ENCODE results near the gene HNMT.

HNMT gene

DNA sequence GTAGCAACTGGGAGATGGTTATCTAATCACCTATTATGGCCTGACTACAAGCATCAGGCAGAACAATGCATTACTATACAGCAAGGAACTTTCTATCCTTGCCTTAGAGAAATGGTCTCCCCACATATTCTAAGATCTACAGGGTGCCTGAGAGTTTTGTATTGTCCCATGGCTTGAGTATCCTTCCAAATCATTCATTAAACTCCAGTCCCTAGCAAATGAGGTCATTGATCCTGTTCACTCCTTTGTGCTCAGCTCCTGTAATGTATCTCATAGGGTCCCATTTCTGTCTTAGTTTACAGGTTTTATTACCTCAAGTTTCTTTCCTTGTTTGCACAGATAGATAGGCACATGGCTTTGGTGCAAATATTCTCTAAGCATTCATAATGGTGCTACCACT lies 9.0 kb downstream of the HNMT start (continued):
- TF ChIP-seq ZNF768 (tag by site-specific recombination; IDR thresholded peaks at IDR 0.05) (no peak), ZNF18 (tag by site-specific recombination; IDR thresholded peaks at IDR 0.05) (no peak), ZNF629 (tag by site-specific recombination; IDR thresholded peaks at IDR 0.05) (no peak), ZNF777 (tag by site-specific recombination; IDR thresholded peaks at IDR 0.05; ENCODE audit: borderline replicate concordance) (no peak), ZBTB1 (tag by site-specific recombination; IDR thresholded peaks at IDR 0.05) (no peak), ZNF394 (tag by site-specific recombination; IDR thresholded peaks at IDR 0.05; ENCODE audit: borderline replicate concordance) (no peak), PRDM6 (tag by site-specific recombination; IDR thresholded peaks at IDR 0.05) (no peak), KLF10 (tag by site-specific recombination; IDR thresholded peaks at IDR 0.05) (no peak), ZNF692 (tag by site-specific recombination; IDR thresholded peaks at IDR 0.05) (no peak)

GRCh38 chr2:137975280-137976271 lies 11.3 kb downstream of the HNMT start:
- no peaks in the 10 kb centered on the region for H3K4me1 ChIP-seq (ENCODE audit: control insufficient read depth, insufficient read depth, low read length)
- no peaks in the 10 kb centered on the region for H3K36me3 ChIP-seq (ENCODE audit: control insufficient read depth in 2 of 2, insufficient read depth in 1 of 2, low read length in 2 of 2)
- POLR2A ChIA-PET: no interaction called here
- H3K4me3 ChIP-seq (ENCODE audit: low read depth, low read length): no peak overlapping the region
- H3K27ac ChIP-seq (ENCODE audit: extremely low read depth, low read depth, low read length): no peak overlapping the region
- TF ChIP-seq ZNF621 (tag by site-specific recombination; IDR thresholded peaks at IDR 0.05) (no peak), KLF8 (tag by site-specific recombination; IDR thresholded peaks at IDR 0.05) (no peak), GLI4 (tag by site-specific recombination; IDR thresholded peaks at IDR 0.05) (no peak), ZNF660 (tag by site-specific recombination; IDR thresholded peaks at IDR 0.05) (no peak), ZEB2 (tag by site-specific recombination; IDR thresholded peaks at IDR 0.05) (no peak), ZFP69B (tag by site-specific recombination; IDR thresholded peaks at IDR 0.05) (no peak), PRDM6 (tag by site-specific recombination; IDR thresholded peaks at IDR 0.05) (no peak), SALL2 (tag by site-specific recombination; IDR thresholded peaks at IDR 0.05; ENCODE audit: borderline replicate concordance) (no peak), ZNF335 (tag by site-specific recombination; conservative IDR thresholded peaks at IDR 0.05) (no peak), OVOL3 (tag by site-specific recombination; IDR thresholded peaks at IDR 0.05) (no peak), ZBTB26 (tag by site-specific recombination; optimal IDR thresholded peaks at IDR 0.05) (no peak), ZNF529 (tag by site-specific recombination; IDR thresholded peaks at IDR 0.05; ENCODE audit: insufficient replicate concordance) (no peak), ZNF629 (tag by site-specific recombination; IDR thresholded peaks at IDR 0.05) (no peak)
- TF ChIP-seq, protein P1, sequence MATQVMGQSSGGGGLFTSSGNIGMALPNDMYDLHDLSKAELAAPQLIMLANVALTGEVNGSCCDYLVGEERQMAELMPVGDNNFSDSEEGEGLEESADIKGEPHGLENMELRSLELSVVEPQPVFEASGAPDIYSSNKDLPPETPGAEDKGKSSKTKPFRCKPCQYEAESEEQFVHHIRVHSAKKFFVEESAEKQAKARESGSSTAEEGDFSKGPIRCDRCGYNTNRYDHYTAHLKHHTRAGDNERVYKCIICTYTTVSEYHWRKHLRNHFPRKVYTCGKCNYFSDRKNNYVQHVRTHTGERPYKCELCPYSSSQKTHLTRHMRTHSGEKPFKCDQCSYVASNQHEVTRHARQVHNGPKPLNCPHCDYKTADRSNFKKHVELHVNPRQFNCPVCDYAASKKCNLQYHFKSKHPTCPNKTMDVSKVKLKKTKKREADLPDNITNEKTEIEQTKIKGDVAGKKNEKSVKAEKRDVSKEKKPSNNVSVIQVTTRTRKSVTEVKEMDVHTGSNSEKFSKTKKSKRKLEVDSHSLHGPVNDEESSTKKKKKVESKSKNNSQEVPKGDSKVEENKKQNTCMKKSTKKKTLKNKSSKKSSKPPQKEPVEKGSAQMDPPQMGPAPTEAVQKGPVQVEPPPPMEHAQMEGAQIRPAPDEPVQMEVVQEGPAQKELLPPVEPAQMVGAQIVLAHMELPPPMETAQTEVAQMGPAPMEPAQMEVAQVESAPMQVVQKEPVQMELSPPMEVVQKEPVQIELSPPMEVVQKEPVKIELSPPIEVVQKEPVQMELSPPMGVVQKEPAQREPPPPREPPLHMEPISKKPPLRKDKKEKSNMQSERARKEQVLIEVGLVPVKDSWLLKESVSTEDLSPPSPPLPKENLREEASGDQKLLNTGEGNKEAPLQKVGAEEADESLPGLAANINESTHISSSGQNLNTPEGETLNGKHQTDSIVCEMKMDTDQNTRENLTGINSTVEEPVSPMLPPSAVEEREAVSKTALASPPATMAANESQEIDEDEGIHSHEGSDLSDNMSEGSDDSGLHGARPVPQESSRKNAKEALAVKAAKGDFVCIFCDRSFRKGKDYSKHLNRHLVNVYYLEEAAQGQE (tag by site-specific recombination; IDR thresholded peaks at IDR 0.05): no peak
- TF ChIP-seq, protein P2, sequence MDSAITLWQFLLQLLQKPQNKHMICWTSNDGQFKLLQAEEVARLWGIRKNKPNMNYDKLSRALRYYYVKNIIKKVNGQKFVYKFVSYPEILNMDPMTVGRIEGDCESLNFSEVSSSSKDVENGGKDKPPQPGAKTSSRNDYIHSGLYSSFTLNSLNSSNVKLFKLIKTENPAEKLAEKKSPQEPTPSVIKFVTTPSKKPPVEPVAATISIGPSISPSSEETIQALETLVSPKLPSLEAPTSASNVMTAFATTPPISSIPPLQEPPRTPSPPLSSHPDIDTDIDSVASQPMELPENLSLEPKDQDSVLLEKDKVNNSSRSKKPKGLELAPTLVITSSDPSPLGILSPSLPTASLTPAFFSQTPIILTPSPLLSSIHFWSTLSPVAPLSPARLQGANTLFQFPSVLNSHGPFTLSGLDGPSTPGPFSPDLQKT (IDR thresholded peaks at IDR 0.05; ENCODE audit: borderline replicate concordance, low read depth, low read length): no peak
- no peaks in the 10 kb centered on the region for H3K9me3 ChIP-seq (ENCODE audit: control insufficient read depth, insufficient read depth, low read depth, low read length)
- CTCF ChIA-PET: interaction anchor here (1.4 kb wide), 1 partner anchor 11 kb away, joined by 3 read pairs; the partner anchor contains the start of gene HNMT
